ENCODE data around the gene SELE.

The SELE gene

DNA sequence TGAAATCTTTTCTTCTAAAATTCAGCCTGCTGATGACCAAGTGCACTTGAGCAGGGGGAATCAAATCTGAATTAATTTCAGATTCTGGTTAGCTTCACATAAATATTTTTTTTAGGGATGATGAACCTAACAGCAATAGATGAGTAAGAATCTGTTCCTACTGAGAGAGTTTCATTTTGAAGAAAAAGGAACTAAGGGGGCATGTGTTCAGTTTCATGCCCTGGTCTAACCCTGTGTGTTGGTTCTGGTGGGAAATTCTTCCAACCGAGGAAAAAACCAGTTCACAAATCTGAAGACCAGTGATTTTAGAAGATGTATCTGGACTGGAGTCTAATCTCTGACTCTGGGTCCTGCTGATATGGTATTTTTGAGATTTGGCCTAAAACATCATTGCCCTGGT is 36.1 kb downstream of the SELE start:
- no peak overlapping the region for H3K4ac ChIP-seq (ENCODE audit: low read depth, low read length)
- no peak for DNase-seq
- no peak overlapping the region for H3K9ac ChIP-seq (ENCODE audit: low read length)
- no peak overlapping the region for H2AK5ac ChIP-seq (ENCODE audit: low read length)
- no peaks in the 10 kb centered on the region for H3K79me2 ChIP-seq (ENCODE audit: control insufficient read depth, insufficient read depth, low read length)
- H3K56ac ChIP-seq (ENCODE audit: low read length): no peak overlapping the region
- H2BK5ac ChIP-seq (ENCODE audit: low read length): no peak overlapping the region
- no peak overlapping the region for H3K4me3 ChIP-seq (ENCODE audit: low read length)
- no peak overlapping the region for H3K18ac ChIP-seq (ENCODE audit: low read length)
- H3K27me3 ChIP-seq (ENCODE audit: insufficient read depth, low read length, poor library complexity): no peaks in the 10 kb centered on the region
- H3K79me1 ChIP-seq (ENCODE audit: low read length): no peaks in the 10 kb centered on the region
- no peak overlapping the region for H4K5ac ChIP-seq (ENCODE audit: low read length)
- WGBS (ENCODE audit: extremely low coverage, insufficient coverage, low lambda C conversion rate): no CpG with 5 or more reads among the region's 1 CpG
- no peak overlapping the region for H2BK120ac ChIP-seq (ENCODE audit: low read depth, low read length)
- no peak overlapping the region for H3K27ac ChIP-seq (ENCODE audit: low read depth, low read length)
- H3K36me3 ChIP-seq (ENCODE audit: control insufficient read depth, insufficient read depth, low read length): no peaks in the 10 kb centered on the region
- H4K8ac ChIP-seq (ENCODE audit: low read depth, low read length): no peak overlapping the region
- H2BK15ac ChIP-seq (replicated peaks; ENCODE audit: low read depth): no peak overlapping the region
- H3K4me2 ChIP-seq (ENCODE audit: low read length): no peak overlapping the region
- H3K23ac ChIP-seq (ENCODE audit: low read length): no peak overlapping the region
- H3K4me1 ChIP-seq (ENCODE audit: control insufficient read depth, low read depth, low read length): no peaks in the 10 kb centered on the region

DNA sequence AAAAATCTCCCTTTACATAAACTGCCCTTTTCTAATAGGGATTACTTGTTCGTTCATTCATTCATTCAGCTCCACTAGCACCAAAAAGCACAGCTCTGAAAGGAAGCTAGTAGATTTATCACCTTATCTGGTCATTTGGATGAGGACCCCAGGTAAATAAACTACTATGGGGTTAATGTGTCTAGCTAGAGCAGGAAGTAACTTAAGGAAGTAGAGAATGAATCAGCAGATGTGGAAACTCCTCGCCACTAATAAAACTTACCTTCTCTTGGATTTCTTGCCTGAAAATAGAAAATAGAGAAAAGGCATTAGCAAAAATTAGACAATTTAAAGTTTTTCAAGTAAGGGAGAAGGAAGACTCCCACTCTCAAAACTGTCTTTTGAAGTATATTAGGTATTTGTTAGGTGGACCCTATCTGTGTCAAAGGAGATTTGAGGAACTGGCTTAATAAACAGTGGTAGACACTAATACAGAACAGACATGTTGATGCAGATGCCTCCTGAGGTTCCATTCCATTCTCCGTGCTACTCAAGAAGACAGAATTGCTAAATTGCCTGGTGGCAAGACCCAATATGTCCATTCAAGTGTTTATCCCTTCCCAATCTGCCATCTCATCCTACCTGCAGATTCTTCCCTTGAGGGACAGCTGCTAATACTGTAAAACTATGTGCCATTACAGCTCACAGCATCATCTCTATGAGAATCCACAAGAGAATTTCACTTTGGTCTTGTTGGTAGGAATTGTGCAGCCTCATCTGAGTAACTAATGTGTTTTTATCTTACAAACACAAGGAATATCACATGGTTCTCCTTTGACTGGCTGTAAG is 37.4 kb downstream of the SELE start:
- Histone ChIP-seq H2BK5ac (ENCODE audit: low read length) (peak overlapping the region; percentile 22), H3K56ac (ENCODE audit: low read length) (no peak overlapping the region), H4K8ac (ENCODE audit: low read depth, low read length) (no peak overlapping the region), H3K79me2 (ENCODE audit: control insufficient read depth, insufficient read depth, low read length) (no peaks in the 10 kb centered on the region), H2BK120ac (ENCODE audit: low read depth, low read length) (no peak overlapping the region), H3K4me3 (ENCODE audit: low read length) (no peak overlapping the region), H4K5ac (ENCODE audit: low read length) (no peak overlapping the region), H2BK15ac (replicated peaks; ENCODE audit: low read depth) (no peak overlapping the region), H3K4ac (ENCODE audit: low read depth, low read length) (no peak overlapping the region), H3K79me1 (ENCODE audit: low read length) (no peaks in the 10 kb centered on the region), H3K4me2 (ENCODE audit: low read length) (no peak overlapping the region), H3K27ac (ENCODE audit: low read depth, low read length) (no peak overlapping the region), H3K27me3 (ENCODE audit: insufficient read depth, low read length, poor library complexity) (no peaks in the 10 kb centered on the region), H2AK5ac (ENCODE audit: low read length) (no peak overlapping the region), H3K18ac (ENCODE audit: low read length) (no peak overlapping the region), H3K36me3 (ENCODE audit: control insufficient read depth, insufficient read depth, low read length) (no peaks in the 10 kb centered on the region), H3K23ac (ENCODE audit: low read length) (no peak overlapping the region), H3K9ac (ENCODE audit: low read length) (no peak overlapping the region), H3K4me1 (ENCODE audit: control insufficient read depth, low read depth, low read length) (no peaks in the 10 kb centered on the region)
- no peak for DNase-seq
- WGBS (ENCODE audit: extremely low coverage, insufficient coverage, low lambda C conversion rate): no CpG with 5 or more reads among the region's 3 CpGs

DNA sequence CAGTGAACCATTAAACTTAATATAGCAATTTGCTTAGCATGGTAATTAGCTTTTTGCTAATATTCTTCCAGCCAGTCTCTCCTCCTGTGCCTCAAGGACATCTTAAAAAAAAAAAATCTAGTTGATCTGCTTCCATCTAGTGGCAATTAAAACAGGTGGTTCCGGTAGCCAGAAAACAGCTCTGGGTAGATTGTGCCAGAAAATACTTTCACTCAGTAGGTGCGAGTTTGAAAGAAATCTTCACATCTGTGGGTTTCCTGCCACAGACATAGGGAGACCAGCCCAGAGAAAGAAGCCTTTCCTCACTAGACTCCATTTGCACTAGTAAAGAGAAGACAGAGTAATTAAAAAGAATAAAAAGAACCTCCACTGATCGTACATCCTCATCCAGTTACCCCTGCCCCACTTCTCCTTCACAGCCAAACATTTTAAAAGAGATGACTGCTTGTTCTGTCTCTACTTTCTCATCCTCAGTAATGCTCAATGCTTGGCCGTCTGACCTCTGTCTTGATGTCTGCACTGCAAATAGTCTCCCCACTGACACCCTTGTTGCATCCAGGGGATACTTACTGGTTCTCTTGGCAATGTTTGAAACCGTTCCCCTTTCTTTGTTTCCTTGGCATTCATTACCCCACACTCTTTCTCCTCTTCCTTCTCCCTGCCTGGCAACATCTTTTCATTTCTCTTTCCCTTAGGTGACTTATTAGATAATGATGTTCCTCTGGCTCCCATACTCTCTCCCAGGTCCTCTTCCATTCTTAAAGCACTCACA is 39.4 kb downstream of the SELE start:
- Histone ChIP-seq H3K56ac (ENCODE audit: low read length) (no peak overlapping the region), H3K4me2 (ENCODE audit: low read length) (no peak overlapping the region), H2BK15ac (replicated peaks; ENCODE audit: low read depth) (no peak overlapping the region), H3K79me1 (ENCODE audit: low read length) (no peaks in the 10 kb centered on the region), H2AK5ac (ENCODE audit: low read length) (no peak overlapping the region), H2BK5ac (ENCODE audit: low read length) (no peak overlapping the region), H4K8ac (ENCODE audit: low read depth, low read length) (no peak overlapping the region), H3K23ac (ENCODE audit: low read length) (no peak overlapping the region), H2BK120ac (ENCODE audit: low read depth, low read length) (no peak overlapping the region), H3K79me2 (ENCODE audit: control insufficient read depth, insufficient read depth, low read length) (no peaks in the 10 kb centered on the region), H3K4ac (ENCODE audit: low read depth, low read length) (no peak overlapping the region), H3K36me3 (ENCODE audit: control insufficient read depth, insufficient read depth, low read length) (no peaks in the 10 kb centered on the region), H3K4me1 (ENCODE audit: control insufficient read depth, low read depth, low read length) (no peaks in the 10 kb centered on the region), H3K9ac (ENCODE audit: low read length) (no peak overlapping the region), H3K27me3 (ENCODE audit: insufficient read depth, low read length, poor library complexity) (no peaks in the 10 kb centered on the region), H3K27ac (ENCODE audit: low read depth, low read length) (no peak overlapping the region), H3K18ac (ENCODE audit: low read length) (no peak overlapping the region), H4K5ac (ENCODE audit: low read length) (no peak overlapping the region), H3K4me3 (ENCODE audit: low read length) (no peak overlapping the region)
- no CpG with 5 or more reads among the region's 5 CpGs for WGBS (ENCODE audit: extremely low coverage, insufficient coverage, low lambda C conversion rate)
- no peak for DNase-seq

GRCh38 chr1:169692756-169693460 is 41.0 kb downstream of the SELE start:
- WGBS (ENCODE audit: extremely low coverage, insufficient coverage, low lambda C conversion rate): no CpG with 5 or more reads among the region's 4 CpGs
- Histone ChIP-seq H3K4ac (ENCODE audit: low read depth, low read length) (no peak overlapping the region), H3K79me1 (ENCODE audit: low read length) (no peaks in the 10 kb centered on the region), H3K36me3 (ENCODE audit: control insufficient read depth, insufficient read depth, low read length) (no peaks in the 10 kb centered on the region), H2BK120ac (ENCODE audit: low read depth, low read length) (no peak overlapping the region), H2BK5ac (ENCODE audit: low read length) (no peak overlapping the region), H4K5ac (ENCODE audit: low read length) (no peak overlapping the region), H3K56ac (ENCODE audit: low read length) (no peak overlapping the region), H2AK5ac (ENCODE audit: low read length) (no peak overlapping the region), H3K27ac (ENCODE audit: low read depth, low read length) (no peak overlapping the region), H3K4me2 (ENCODE audit: low read length) (no peak overlapping the region), H3K4me1 (ENCODE audit: control insufficient read depth, low read depth, low read length) (no peaks in the 10 kb centered on the region), H3K23ac (ENCODE audit: low read length) (no peak overlapping the region), H2BK15ac (replicated peaks; ENCODE audit: low read depth) (no peak overlapping the region), H3K4me3 (ENCODE audit: low read length) (no peak overlapping the region), H3K18ac (ENCODE audit: low read length) (no peak overlapping the region), H4K8ac (ENCODE audit: low read depth, low read length) (no peak overlapping the region), H3K27me3 (ENCODE audit: insufficient read depth, low read length, poor library complexity) (no peaks in the 10 kb centered on the region), H3K79me2 (ENCODE audit: control insufficient read depth, insufficient read depth, low read length) (no peaks in the 10 kb centered on the region), H3K9ac (ENCODE audit: low read length) (no peak overlapping the region)
- no peak for DNase-seq

GRCh38 chr1:169690489-169690888 is 43.4 kb downstream of the SELE start:
- H3K79me2 ChIP-seq (ENCODE audit: control insufficient read depth, insufficient read depth, low read length): no peaks in the 10 kb centered on the region
- no peaks in the 10 kb centered on the region for H3K36me3 ChIP-seq (ENCODE audit: control insufficient read depth, insufficient read depth, low read length)
- no peak overlapping the region for H3K4me3 ChIP-seq (ENCODE audit: low read length)
- H3K4me1 ChIP-seq (ENCODE audit: control insufficient read depth, low read depth, low read length): no peaks in the 10 kb centered on the region
- no peak for DNase-seq
- H3K4me2 ChIP-seq (ENCODE audit: low read length): no peak overlapping the region
- H3K79me1 ChIP-seq (ENCODE audit: low read length): no peaks in the 10 kb centered on the region
- no peak overlapping the region for H4K5ac ChIP-seq (ENCODE audit: low read length)
- H3K18ac ChIP-seq (ENCODE audit: low read length): no peak overlapping the region
- H2BK5ac ChIP-seq (ENCODE audit: low read length): no peak overlapping the region
- H3K9ac ChIP-seq (ENCODE audit: low read length): no peak overlapping the region
- H3K27ac ChIP-seq (ENCODE audit: low read depth, low read length): no peak overlapping the region
- H2BK120ac ChIP-seq (ENCODE audit: low read depth, low read length): no peak overlapping the region
- H2BK15ac ChIP-seq (replicated peaks; ENCODE audit: low read depth): no peak overlapping the region
- H3K27me3 ChIP-seq (ENCODE audit: insufficient read depth, low read length, poor library complexity): no peaks in the 10 kb centered on the region
- no peak overlapping the region for H3K23ac ChIP-seq (ENCODE audit: low read length)
- no peak overlapping the region for H3K4ac ChIP-seq (ENCODE audit: low read depth, low read length)
- no peak overlapping the region for H2AK5ac ChIP-seq (ENCODE audit: low read length)
- no peak overlapping the region for H4K8ac ChIP-seq (ENCODE audit: low read depth, low read length)
- no peak overlapping the region for H3K56ac ChIP-seq (ENCODE audit: low read length)
